Measurements from ENCODE around the gene WRAP73. TPM values are rescaled to one million over a fixed set of nuclear protein-coding genes. Genes with fewer than 3 reads are reported as not detected.

The WRAP73 gene
- total and polyA plus RNA-seq, 9 of the 15 experiments (the other 6 are each of a cell fraction or from before 2014, with no cell fraction given): 4.3 to 51.8 (median 30.1) TPM

DNA sequence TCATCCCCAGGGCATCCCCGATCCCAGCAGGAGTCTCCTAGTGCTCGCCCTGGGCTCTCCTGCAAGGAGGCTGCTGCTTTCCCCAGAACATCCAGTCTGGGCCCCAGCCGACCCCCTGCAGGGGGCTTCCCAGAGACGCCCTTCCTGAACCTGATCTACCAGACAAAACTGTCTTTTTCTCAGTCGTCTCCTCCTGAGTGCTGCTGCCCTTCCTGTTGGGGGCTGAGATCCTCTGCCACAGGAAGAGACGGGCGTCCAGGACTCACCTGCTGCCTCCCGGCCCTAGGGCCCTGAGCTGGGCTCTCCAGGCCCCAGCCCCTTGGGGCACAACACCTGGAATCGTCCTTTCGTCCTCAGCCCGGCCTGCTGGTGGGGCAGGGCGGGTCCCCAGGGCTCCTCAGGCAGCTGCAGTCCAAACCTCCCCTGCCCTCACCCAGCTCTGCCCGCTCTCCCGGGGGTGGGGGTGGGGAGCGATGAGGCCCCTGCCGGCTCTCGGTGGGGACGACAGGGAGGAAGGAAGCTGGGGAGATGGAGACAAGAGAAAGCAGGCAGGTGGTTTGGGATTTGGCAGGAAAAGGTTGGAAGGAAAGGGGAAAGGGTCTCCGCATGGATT is 39.3 kb upstream of the WRAP73 start:
- POLR2A ChIA-PET: interaction anchor here (0.6 to 0.9 kb wide), 5 partner anchors 14 to 222 kb away, joined by 3 read pairs; no protein-coding TSS in a partner anchor
- no peak overlapping the region for H3K4me2 ChIP-seq (ENCODE audit: insufficient read depth, low read length)
- intact Hi-C loops (cut with micrococcal nuclease) (no loop called here), in situ Hi-C loops (cut with MboI) (no loop called here)
- H3K27ac ChIP-seq (ENCODE audit: extremely low read depth, low read depth, low read length): no peak overlapping the region
- CTCF ChIA-PET (ENCODE audit: low intra/inter-chr PET ratio): no interaction called here
- H3K9me3 ChIP-seq (replicated peaks; ENCODE audit: control insufficient read depth, insufficient read depth, low read depth, low read length): no peaks in the 10 kb centered on the region
- H3K27me3 ChIP-seq (ENCODE audit: control insufficient read depth in 2 of 2, insufficient read depth in 2 of 2, low read length in 2 of 2): peaks cover 49 to 83% of the 10 kb centered on the region in 2 experiments
- TF ChIP-seq ZNF76 (CRISPR knock-in tag; IDR thresholded peaks at IDR 0.05; ENCODE audit: borderline replicate concordance): no peak
- TF ChIP-seq BRD4 (IDR thresholded peaks at IDR 0.05): no peak
- TF ChIP-seq RAD51 (IDR thresholded peaks at IDR 0.05; ENCODE audit: borderline replicate concordance, low read depth): no peak
- no peak for TF ChIP-seq ZNF3 (CRISPR knock-in tag; IDR thresholded peaks at IDR 0.05)
- TF ChIP-seq ZNF583 (CRISPR knock-in tag; IDR thresholded peaks at IDR 0.05): no peak
- TF ChIP-seq ZFP30 (CRISPR knock-in tag; IDR thresholded peaks at IDR 0.05; ENCODE audit: borderline replicate concordance): no peak
- TF ChIP-seq GTF2A2 (tag; IDR thresholded peaks at IDR 0.05): no peak
- 9% methylated on average over 17 of the region's 19 CpGs for WGBS (ENCODE audit: insufficient coverage, low coverage, missing lambda C conversion rate)
- no peaks in the 10 kb centered on the region for H3K9me1 ChIP-seq (ENCODE audit: control insufficient read depth, insufficient read depth, low read length)
- peaks cover 36% of the 10 kb centered on the region for H4K20me1 ChIP-seq (replicated peaks; ENCODE audit: control insufficient read depth, insufficient read depth, low read length)
- ATAC-seq (no peak), FAIRE-seq (no peak), DNase-seq (ENCODE audit: extremely low read depth in 1 of 4, low spot score in 3 of 4) (no peak)
- H3K9ac ChIP-seq (ENCODE audit: insufficient read depth in 1 of 2, low read depth in 2 of 2, low read length in 2 of 2): no peak overlapping the region
- no peaks in the 10 kb centered on the region for H3K36me3 ChIP-seq (ENCODE audit: control insufficient read depth, insufficient read depth, low read length)
- no peak overlapping the region for H3K4me3 ChIP-seq
- no peak overlapping the region for H2AFZ ChIP-seq (ENCODE audit: low read depth, low read length)
- peaks cover 5 to 67% of the 10 kb centered on the region in 2 experiments; a peak in 3 of 5 replicates for H3K4me1 ChIP-seq (replicated peaks in 1 of 2; ENCODE audit: control insufficient read depth in 2 of 2, insufficient read depth in 2 of 2, low read length in 2 of 2)
- BruUV-seq (replicated peaks): no TSS peak
- no peaks in the 10 kb centered on the region for H3K79me2 ChIP-seq (ENCODE audit: control insufficient read depth, insufficient read depth, low read length)
